ENCODE measurements around the gene ITPKB.
"Not testable (repeated sequence)": the region's sequence is repeated elsewhere in the genome, so short reads cannot be mapped to it uniquely, and the experiment has no call there.

ITPKB gene

GRCh38 chr1:226761322-226761721 lies 22.2 kb upstream of the ITPKB start:
- DNase-seq (ENCODE audit: extremely low read depth in 1 of 2, low read depth in 1 of 2): no peak

DNA sequence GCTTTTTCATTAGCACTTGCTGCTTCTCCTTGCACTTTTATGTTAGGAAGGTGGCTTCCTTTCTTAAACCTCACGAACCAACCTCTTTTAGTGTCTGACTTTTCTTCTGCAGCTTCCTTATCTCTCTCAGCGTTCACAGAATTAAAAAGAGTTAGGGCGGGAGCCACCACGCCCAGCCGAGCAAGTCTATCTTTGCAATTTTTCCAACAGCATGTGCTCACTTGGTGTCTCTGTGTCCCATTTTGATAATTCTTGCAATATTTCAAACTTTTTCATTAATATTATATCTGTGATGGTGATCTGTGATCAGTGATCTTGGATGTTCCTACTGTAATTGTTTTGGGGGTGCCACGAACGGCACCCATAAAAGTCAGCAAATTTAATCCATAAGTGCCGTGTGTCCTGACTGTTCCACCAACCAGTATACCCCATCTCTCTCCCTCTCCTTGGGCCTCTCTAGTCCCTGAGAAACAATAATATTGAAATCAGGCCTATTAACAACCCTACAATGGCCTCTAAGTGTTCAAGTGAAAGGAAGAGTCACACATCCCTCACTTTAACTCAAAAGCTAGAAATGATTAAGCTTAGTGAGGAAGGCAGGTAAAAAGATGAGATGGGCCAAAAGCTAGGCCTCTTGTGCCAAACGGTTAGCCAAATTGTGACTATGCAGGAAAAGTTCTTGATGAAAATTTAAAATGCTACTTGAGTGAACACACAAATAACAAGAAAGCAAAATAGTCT lies 15.9 kb upstream of the ITPKB start:
- no peak for DNase-seq (ENCODE audit: extremely low read depth in 1 of 2, low read depth in 1 of 2)

DNA sequence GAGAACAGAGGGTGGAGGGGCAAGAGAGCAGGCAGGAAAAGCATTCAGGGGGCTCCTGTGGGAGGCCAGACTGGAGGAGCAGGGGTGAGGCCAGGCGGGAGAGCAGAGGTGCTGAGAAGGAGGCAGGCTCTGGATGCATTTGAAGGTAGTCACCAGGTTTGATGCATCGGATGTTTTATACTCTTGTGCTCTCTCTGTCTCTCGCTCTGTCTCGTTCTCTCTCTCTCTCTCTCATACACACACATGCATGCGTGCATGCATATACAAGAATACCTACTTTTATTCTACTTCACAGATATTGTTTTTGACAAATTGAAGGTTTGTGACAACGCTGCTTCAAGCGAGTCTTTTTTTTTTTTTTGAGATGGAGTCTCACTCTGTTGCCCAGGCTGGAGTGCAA lies 15.0 kb upstream of the ITPKB start:
- no peak for DNase-seq (ENCODE audit: extremely low read depth in 1 of 2, low read depth in 1 of 2)

DNA sequence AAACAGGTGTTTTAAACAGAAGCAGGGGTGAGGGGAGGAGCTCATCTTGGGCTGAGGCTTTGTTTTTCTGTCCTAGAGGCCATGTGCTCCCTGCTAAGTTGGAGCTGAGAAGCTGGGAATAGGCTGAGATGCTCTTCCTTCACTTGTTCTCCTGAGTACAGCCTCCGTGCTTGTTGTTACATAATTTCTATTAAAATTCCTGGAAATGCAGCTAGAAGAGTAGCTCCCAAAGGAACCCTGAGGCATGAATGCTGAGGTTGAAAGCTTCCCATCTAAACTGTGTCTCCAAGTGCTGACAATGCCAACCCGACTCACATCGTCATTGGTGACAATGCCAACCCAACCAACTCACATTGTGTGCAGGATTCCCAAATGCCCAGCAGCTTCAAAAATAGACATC lies 12.6 kb upstream of the ITPKB start:
- no peak for DNase-seq (ENCODE audit: extremely low read depth in 1 of 2, low read depth in 1 of 2)

- no peak for DNase-seq (ENCODE audit: extremely low read depth in 1 of 2, low read depth in 1 of 2)
Observed at GRCh38 chr1:226751214-226751613, 12.1 kb upstream of the ITPKB start.

GRCh38 chr1:226749467-226749866 lies 10.4 kb upstream of the ITPKB start:
- DNase-seq (ENCODE audit: extremely low read depth in 1 of 2, low read depth in 1 of 2): no peak

DNA sequence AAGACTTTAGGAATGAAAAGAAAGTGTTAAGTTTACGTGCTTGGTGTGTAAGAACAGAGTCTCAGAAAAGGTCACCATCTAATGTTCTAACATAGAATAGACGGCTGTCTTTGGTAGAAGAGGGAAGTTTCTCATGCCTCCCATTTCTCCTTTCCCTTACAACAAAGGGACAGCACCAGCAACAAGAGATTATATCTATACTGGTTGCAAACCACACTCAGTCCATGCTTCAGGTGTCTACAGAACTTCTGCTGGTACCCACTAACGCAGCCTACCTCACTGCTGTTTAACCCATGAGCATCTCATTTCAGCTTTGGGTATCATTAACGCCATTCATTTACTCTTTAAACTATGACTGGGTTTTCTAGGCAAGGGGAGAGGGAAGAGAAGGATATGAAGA lies 9.2 kb upstream of the ITPKB start:
- DNase-seq (ENCODE audit: extremely low read depth in 1 of 2, low read depth in 1 of 2): no peak

- DNase-seq (ENCODE audit: extremely low read depth in 1 of 2, low read depth in 1 of 2): not testable (repeated sequence)
Observed at GRCh38 chr1:226747519-226748263, 8.6 kb upstream of the ITPKB start.

- no peak for DNase-seq (ENCODE audit: extremely low read depth in 1 of 2, low read depth in 1 of 2)
Observed at GRCh38 chr1:226743259-226743658, 4.2 kb upstream of the ITPKB start.

DNA sequence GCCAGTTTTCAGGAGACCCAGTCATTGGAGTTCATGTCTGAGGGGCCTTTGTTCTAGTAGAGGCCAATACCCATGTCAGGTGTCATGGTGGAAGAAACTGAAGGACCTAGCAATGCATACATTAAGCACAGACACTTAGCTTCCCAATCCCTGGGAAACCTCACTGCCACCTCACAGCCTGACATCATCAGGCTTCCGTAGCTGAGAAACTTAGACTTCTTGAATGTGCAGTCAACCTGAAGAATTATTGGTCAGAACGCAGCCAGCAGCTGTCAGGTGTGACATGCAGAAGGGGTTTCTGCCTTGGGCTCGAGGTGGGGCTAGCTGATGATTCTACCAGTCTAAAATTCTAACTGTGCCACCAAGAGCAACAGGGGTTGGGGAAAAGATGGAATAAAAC lies 1.9 kb upstream of the ITPKB start:
- no peak for DNase-seq (ENCODE audit: extremely low read depth in 1 of 2, low read depth in 1 of 2)

- DNase-seq (ENCODE audit: extremely low read depth in 1 of 2, low read depth in 1 of 2): no peak
Observed at GRCh38 chr1:226739696-226740065, 599 bp upstream of the ITPKB start.

DNA sequence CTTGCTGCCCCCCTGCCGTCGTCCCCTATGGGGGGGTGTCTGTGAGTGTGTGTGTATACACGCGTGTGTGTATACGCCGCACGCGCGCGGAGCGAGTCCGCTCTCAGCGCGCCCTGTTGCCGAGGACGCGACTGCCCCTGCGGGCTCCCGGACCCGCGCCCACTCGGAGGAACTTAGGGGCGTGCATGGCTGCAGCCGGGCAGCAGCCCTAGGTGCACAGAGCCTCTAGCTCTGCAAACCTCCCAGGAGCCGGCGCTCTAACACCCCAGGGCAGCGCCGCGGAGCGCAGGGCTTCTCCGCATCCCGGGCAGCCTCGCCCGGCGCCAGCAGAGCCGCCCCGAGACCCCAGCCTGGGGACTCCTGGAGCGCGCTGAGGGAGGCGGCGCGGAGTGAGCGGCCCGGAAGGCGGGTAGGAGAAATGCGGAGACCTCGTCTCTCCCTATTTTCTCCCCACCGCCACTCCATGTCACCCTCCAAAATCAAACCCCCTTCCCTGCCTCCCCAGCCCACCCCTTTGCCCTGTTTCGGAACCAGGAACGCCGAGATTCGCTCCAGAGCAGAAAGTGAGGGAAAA lies 574 bp downstream of the ITPKB start:
- DNase-seq (ENCODE audit: extremely low read depth in 1 of 2, low read depth in 1 of 2): no peak

GRCh38 chr1:226737819-226738420 lies 1.2 kb downstream of the ITPKB start:
- DNase-seq (ENCODE audit: extremely low read depth in 1 of 2, low read depth in 1 of 2): no peak

DNA sequence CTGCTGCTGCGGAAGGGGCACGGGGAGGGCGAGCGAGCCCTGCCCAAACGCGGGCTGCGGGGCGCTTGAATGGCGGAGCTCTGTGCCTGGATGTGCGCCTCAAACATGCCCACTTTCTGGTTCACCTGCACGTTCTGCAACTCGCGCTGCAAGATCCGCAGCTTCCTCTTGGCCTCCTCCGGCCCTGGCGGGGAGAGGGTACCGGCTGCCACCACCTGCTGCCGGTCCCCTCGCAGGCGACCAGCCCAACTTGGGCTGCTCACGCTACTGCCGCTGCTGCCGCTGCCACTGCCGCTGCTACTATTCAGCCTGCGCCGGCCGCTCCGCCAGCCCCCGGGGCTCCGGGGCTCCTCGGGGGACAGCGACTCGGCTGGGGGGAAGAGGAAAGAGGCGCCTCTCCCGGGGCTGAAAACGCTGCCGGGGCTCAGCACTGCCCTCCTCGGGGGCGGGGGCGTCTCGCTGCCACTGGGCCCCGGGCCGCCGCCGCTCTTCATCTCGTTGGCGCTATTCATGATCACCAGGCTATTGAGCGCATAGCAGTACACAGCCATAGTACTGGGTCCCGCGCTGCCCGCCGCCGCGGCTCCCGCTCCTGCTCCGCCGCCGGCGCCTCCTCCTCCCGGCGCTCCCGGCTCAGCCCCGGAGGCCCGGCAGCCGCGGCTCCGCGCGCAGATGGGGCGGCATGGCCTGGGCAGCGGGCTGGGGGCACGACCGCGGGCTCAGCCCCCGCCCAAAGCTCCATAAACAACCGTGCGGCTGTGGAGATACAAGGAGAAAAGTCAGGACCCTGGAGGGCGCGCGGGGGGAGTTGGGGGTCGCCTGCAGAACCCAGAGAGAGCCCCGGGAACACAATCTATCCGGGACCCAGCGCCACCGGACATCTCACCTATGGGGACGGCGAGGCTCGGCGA lies 1.9 kb downstream of the ITPKB start:
- DNase-seq (ENCODE audit: extremely low read depth in 1 of 2, low read depth in 1 of 2): no peak

GRCh38 chr1:226736001-226736907 lies 2.8 kb downstream of the ITPKB start:
- no peak for DNase-seq (ENCODE audit: extremely low read depth in 1 of 2, low read depth in 1 of 2)

DNA sequence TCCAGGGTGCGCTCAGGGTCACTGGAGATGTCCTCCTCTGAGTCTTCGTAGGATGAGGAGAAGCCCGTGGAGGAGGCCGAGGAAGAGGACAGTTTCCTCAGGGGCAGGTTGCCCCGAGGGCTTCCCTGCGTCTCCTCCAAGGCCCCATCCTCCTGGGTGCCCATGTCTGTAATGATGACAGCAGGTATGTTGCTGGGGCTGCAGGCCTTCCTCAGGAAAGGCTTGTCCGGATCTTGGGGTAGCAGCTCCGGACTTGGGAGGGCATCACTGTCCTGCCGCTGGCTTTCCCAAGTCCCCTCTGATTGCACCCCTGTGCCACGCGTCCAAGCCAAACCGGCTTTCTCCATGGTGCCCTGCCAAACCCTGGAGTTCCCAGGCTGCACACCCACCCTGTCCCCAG lies 3.5 kb downstream of the ITPKB start:
- no peak for DNase-seq (ENCODE audit: extremely low read depth in 1 of 2, low read depth in 1 of 2)

DNA sequence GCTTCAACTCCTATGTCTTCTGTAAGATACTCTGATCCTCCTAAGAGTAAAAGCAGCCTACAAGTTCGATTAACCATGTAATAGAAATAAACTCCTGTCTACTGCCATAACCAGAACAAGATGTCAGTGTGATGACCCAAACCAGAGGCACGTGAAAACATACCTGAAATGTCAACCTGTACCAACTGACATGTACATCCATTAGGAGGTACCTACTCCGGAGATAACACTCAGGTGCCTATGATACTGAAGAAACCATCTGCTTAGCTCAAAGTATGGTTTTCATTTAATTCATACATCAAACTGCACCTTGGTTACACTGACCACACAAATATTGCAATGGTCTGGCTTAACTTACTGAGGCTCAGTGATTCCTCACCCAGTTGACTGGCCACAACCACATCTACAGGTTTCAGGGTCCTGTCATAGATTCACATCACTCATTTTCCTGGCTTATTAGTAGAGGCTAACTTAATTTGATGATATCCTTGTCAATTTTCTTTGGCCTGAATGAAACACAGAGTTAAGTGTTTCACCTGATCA lies 4.4 kb downstream of the ITPKB start:
- DNase-seq (ENCODE audit: extremely low read depth in 1 of 2, low read depth in 1 of 2): no peak

- no peak for DNase-seq (ENCODE audit: extremely low read depth in 1 of 2, low read depth in 1 of 2)
Observed at GRCh38 chr1:226733876-226734275, 5.2 kb downstream of the ITPKB start.

DNA sequence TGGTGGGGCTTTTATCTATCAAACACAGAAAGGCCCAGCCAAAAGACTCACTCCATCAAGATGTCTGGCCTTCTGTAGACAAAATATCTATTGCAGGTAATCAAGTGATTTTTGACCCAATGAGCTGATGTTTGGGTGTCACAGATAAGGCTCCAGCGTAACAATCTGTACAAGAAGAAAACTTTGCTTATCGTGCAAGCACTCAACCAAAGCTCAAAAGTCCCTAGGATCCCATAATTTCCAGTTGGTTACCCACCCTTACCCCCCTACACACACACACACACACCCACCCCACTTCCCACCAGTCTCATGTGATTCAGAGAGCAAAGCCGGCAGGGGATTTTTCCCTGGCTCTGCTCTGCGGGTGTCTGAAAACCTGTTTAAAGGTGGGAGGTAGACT lies 5.8 kb downstream of the ITPKB start:
- no peak for DNase-seq (ENCODE audit: extremely low read depth in 1 of 2, low read depth in 1 of 2)

Data from activated CD8-positive, alpha-beta memory T cell treated with anti-CD3 and anti-CD28 coated beads for 1 hour (primary cell).